ENCODE data around the gene TBC1D10A. TPM values are rescaled to one million over a fixed set of nuclear protein-coding genes. Genes with fewer than 3 reads are reported as not detected.

TBC1D10A gene
- total RNA-seq, 1 donor from 2014 or later, result 32.7 TPM

DNA sequence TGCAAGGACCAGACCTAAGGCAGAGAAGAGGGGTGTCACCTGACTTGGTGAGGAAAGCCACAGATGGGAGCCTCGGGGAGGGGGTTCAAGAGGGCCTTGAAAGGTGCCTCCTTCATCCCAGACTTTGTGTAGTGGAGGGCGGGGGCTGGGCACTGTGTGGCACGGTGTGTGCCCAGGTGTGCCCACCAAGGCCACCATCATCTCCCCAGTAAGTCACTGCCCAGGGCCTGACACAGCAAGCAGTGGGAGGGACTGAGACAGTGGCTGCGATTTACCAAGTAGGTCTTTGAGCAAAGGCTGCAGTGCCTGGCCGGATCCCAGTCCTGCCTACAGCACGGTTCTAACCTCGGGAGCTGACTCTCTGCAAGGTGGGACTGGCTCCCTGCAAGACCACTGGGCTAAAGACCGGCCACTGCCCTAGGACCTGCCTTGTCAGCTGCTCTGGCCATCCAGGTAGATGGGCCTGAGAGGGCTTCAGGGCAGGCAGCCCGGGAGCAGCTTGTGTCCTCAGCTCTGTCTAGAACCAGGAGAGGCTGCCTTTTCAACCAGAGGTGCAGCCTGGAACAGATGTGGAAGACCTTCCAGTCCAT, 61.5 kb downstream of the TBC1D10A start:
- peaks cover 7% of the 10 kb centered on the region for H3K4me1 ChIP-seq (ENCODE audit: insufficient read depth, low read length)
- no peak overlapping the region for H3K4me3 ChIP-seq (ENCODE audit: insufficient read depth, low read depth, low read length)
- H3K36me3 ChIP-seq (ENCODE audit: insufficient read depth, low read length), result no peaks in the 10 kb centered on the region
- no peaks in the 10 kb centered on the region for H3K27me3 ChIP-seq (ENCODE audit: insufficient read depth, low read length)
- DNase-seq (ENCODE audit: low read depth) (no peak), FAIRE-seq (no peak)
- H3K36me3 Mint-ChIP-seq (ENCODE audit: low read depth, unreplicated experiment), result no peaks in the 10 kb centered on the region
- H3K27ac Mint-ChIP-seq (ENCODE audit: unreplicated experiment), result no peak overlapping the region
- H3K4me2 ChIP-seq (ENCODE audit: low read length), result no peak overlapping the region
- H2AFZ ChIP-seq (ENCODE audit: low read depth, low read length), result no peak overlapping the region
- H3K27ac ChIP-seq (ENCODE audit: low read depth, low read length), result no peak overlapping the region
- H3K9me3 Mint-ChIP-seq (ENCODE audit: unreplicated experiment), result no peaks in the 10 kb centered on the region
- no peaks in the 10 kb centered on the region for H3K9me3 ChIP-seq (ENCODE audit: insufficient read depth, low read depth, low read length)
- H3K79me2 ChIP-seq (ENCODE audit: insufficient read depth, low read length), result no peaks in the 10 kb centered on the region
- TF ChIP-seq, protein P1, sequence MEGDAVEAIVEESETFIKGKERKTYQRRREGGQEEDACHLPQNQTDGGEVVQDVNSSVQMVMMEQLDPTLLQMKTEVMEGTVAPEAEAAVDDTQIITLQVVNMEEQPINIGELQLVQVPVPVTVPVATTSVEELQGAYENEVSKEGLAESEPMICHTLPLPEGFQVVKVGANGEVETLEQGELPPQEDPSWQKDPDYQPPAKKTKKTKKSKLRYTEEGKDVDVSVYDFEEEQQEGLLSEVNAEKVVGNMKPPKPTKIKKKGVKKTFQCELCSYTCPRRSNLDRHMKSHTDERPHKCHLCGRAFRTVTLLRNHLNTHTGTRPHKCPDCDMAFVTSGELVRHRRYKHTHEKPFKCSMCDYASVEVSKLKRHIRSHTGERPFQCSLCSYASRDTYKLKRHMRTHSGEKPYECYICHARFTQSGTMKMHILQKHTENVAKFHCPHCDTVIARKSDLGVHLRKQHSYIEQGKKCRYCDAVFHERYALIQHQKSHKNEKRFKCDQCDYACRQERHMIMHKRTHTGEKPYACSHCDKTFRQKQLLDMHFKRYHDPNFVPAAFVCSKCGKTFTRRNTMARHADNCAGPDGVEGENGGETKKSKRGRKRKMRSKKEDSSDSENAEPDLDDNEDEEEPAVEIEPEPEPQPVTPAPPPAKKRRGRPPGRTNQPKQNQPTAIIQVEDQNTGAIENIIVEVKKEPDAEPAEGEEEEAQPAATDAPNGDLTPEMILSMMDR (IDR thresholded peaks at IDR 0.05; ENCODE audit: insufficient read depth, low read depth, low read length), result no peak
- TF ChIP-seq EZH2 (IDR thresholded peaks at IDR 0.05; ENCODE audit: insufficient read depth, low read length), result no peak
- no peaks in the 10 kb centered on the region for H4K20me1 ChIP-seq (ENCODE audit: insufficient read depth, low read length)
- no peak overlapping the region for H3K9ac ChIP-seq (ENCODE audit: low read length)
- H3K4me1 Mint-ChIP-seq (ENCODE audit: low read depth, unreplicated experiment), result peaks cover 12% of the 10 kb centered on the region
- H3K4me3 Mint-ChIP-seq (ENCODE audit: unreplicated experiment), result no peak overlapping the region
- H3K27me3 Mint-ChIP-seq (ENCODE audit: low read depth, unreplicated experiment), result peaks cover 3% of the 10 kb centered on the region

DNA sequence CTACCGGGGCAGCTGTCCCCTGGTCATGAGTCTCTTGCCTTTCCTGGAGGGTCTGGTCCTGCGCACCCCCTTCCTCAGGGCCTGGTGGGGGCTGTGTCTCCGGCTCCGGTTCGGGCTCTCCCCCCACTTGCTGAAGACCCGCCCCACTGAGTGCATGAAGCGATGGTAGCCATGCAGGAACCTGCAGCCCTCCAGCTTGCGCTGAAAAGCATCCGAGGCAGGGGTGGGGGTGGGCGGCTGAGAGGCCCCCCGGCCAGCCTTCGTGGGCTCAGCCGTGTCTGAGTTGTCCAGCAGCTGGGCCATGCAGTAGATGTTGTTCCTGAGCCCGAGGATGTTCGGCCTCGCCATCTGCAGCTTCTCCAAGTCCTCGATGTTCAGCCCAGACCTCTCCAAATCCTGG, 62.9 kb downstream of the TBC1D10A start:
- FAIRE-seq, result no peak
- Mint-ChIP-seq H3K9me3 (ENCODE audit: unreplicated experiment) (no peaks in the 10 kb centered on the region), H3K4me3 (ENCODE audit: unreplicated experiment) (no peak overlapping the region), H3K27ac (ENCODE audit: unreplicated experiment) (no peak overlapping the region), H3K4me1 (ENCODE audit: low read depth, unreplicated experiment) (peaks cover 12% of the 10 kb centered on the region), H3K27me3 (ENCODE audit: low read depth, unreplicated experiment) (peaks cover 7% of the 10 kb centered on the region), H3K36me3 (ENCODE audit: low read depth, unreplicated experiment) (no peaks in the 10 kb centered on the region)
- no peak for DNase-seq (ENCODE audit: low read depth)
- Histone ChIP-seq H3K36me3 (ENCODE audit: insufficient read depth, low read length) (no peaks in the 10 kb centered on the region), H3K9me3 (ENCODE audit: insufficient read depth, low read depth, low read length) (no peaks in the 10 kb centered on the region), H3K4me3 (ENCODE audit: insufficient read depth, low read depth, low read length) (no peak overlapping the region), H4K20me1 (ENCODE audit: insufficient read depth, low read length) (no peaks in the 10 kb centered on the region), H3K27me3 (ENCODE audit: insufficient read depth, low read length) (no peaks in the 10 kb centered on the region), H2AFZ (ENCODE audit: low read depth, low read length) (no peak overlapping the region), H3K4me1 (ENCODE audit: insufficient read depth, low read length) (peaks cover 7% of the 10 kb centered on the region), H3K27ac (ENCODE audit: low read depth, low read length) (no peak overlapping the region), H3K9ac (ENCODE audit: low read length) (peak overlapping the region; percentile 63), H3K4me2 (ENCODE audit: low read length) (no peak overlapping the region), H3K79me2 (ENCODE audit: insufficient read depth, low read length) (no peaks in the 10 kb centered on the region)
- TF ChIP-seq, protein P1 (IDR thresholded peaks at IDR 0.05; ENCODE audit: insufficient read depth, low read depth, low read length), result no peak
- TF ChIP-seq EZH2 (IDR thresholded peaks at IDR 0.05; ENCODE audit: insufficient read depth, low read length), result no peak

All from astrocyte (in vitro differentiated cells and primary cell).